Epithelial cell of proximal tubule (primary cell): ENCODE data around the gene ZNF664. TPM values are rescaled to one million over a fixed set of nuclear protein-coding genes. Genes with fewer than 3 reads are reported as not detected.

Source experiments
- DNase-seq: peaks from one replicate; pipeline ENCODE4 v3.0.0-alpha.2; 2011; ENCODE audit warnings: low read depth
- H3K4me3 ChIP-seq: 2 replicates; pipeline ENCODE4 v1.5.1; 2011; ENCODE audit warnings: low read depth, mild to moderate bottlenecking, low read length
- total RNA-seq: library from RNA; depleted of rRNA; stranded (reverse); fragments of >200 nt; gene quantifications from 2 replicates; pipeline ENCODE4 v1.2.3, GENCODE V29; 2015
- TF ChIP-seq, protein P1 (sequence below): conservative IDR thresholded peaks from 2 replicates; pipeline ENCODE4 v1.5.1; 2012; ENCODE audit warnings: low read depth, mild to moderate bottlenecking, low read length

ZNF664 gene
- total RNA-seq, 1 donor from 2014 or later = 41.7 TPM

DNA sequence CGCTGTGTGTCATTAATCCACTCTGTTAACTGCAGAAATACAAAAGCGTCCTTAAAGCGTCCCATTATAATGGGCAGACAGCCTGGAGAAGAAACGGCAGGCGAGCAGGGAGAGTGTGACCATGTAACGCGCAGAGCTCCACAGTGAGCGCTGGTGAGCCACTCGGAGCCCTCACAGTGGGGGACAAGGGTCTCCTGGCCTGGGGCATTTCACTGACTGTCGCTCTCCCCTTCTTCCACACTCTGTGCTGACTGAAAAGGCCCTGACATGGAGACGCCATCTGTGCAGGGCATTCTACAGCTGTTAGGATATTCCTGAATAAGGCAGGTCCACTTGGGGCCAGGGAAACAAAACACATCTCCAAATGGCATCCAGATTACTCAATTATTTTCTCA is 24.6 kb upstream of the ZNF664 start:
- TF ChIP-seq, protein P1, sequence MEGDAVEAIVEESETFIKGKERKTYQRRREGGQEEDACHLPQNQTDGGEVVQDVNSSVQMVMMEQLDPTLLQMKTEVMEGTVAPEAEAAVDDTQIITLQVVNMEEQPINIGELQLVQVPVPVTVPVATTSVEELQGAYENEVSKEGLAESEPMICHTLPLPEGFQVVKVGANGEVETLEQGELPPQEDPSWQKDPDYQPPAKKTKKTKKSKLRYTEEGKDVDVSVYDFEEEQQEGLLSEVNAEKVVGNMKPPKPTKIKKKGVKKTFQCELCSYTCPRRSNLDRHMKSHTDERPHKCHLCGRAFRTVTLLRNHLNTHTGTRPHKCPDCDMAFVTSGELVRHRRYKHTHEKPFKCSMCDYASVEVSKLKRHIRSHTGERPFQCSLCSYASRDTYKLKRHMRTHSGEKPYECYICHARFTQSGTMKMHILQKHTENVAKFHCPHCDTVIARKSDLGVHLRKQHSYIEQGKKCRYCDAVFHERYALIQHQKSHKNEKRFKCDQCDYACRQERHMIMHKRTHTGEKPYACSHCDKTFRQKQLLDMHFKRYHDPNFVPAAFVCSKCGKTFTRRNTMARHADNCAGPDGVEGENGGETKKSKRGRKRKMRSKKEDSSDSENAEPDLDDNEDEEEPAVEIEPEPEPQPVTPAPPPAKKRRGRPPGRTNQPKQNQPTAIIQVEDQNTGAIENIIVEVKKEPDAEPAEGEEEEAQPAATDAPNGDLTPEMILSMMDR = no peak
- no peak for DNase-seq
- H3K4me3 ChIP-seq = no peak overlapping the region

DNA sequence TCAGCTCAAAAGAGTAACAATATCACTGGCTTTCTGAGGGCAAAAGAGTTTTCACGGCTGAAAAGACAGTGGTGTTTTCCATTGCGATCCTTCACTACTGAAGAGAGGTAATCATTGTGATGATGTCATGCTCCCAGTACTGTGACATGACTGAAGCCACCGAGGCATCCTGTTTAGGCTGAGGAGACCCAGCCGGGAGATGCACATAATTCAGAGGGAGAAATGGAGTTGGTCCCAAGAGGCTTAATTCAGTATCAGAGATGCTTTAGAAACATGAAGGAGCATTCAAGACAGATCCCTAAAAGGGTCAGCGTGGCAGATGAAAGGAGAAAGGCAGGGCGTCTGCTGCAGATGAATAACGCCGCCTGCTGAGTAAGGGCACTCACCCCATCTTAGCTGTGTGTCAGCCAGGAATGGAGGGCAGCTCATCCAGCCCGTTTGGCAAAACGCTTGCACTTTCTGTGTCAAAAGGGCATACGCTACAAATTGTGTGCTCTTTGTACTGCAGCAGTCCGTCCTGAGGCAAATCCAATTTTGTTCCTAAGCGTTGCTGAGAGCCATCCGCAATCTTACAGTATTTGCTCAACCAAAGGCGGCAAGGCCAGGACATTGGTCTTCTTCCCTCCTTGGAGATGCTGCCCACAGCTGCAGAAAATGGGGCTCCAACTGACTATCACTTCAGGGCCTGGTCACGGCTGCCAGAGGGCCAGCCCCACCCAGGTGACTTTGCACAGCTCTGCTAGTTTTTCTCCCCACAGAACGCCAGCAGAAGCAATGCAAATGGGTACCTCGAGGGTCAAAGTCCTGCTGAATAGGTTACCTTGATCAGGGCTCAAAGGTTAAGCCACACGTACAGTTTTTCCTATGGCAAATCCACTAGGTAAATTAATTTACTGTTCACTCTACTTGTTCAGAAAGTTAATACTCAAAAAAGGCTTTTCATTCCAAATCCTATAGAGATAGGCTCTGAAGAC is 23.9 kb upstream of the ZNF664 start:
- no peak for DNase-seq
- no peak overlapping the region for H3K4me3 ChIP-seq
- TF ChIP-seq, protein P1 = no peak

DNA sequence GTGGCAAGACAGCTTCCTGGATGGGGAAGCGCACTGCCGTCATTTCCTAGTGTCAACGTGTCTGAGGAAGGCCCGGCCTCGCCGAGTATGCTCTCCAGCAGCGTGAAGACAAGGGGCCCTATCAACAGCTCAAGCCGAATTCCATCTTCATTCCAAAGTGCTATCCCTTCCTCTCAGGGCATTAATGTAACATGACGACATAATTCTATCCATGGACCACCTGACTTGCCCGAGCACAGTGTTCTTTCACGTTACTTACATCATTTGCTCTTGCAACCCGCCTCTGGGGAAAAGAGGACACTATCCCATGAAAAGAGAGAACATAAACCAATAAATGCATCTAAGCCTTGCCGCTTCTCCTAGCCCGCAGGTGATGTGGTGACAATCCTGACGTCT is 23.2 kb upstream of the ZNF664 start:
- TF ChIP-seq, protein P1 = no peak

DNA sequence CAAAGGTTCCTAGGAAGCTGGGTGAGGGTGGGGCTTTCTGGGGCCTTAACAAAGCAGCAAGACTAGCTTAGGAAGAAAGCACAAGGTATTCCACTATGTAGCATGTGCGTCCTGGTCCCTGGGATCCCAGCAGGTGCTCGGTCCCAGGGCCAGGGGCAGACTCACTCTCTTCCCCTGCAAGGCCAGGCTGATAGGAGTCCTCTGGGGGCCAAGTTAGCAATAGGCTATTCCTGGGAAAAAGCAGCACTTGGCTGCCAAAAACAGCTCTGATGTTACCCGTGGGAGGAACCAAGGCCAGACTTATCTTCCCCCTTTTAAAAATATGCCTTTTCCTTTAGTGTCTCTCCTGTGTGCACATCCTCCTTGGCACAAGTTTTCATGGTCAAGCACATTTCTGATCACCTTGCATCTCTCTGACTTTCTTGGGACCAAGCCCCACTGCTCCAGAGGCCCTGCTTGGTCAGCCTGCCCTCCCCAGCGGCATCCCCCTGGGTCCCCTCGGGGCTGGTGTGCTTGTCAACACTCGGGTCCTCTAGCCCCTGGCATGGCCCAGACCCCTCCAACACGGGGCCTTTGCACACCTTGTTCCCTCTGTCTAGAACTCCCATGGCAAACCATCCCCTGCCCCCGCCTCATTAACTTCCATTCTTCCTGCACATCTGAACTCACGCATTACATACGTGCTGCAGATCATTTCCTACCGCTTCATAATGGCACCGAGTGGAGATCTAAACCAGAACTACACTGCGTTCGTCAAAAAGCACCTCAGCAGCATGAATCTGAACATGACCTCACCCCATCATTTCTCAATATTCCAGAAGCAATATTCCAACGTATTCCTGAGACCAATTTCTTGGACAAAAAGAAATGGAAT is 22.3 kb upstream of the ZNF664 start:
- H3K4me3 ChIP-seq = no peak overlapping the region
- no peak for DNase-seq
- TF ChIP-seq, protein P1 = no peak

More for the DNA sequence above, 23.2 kb upstream of the ZNF664 start:
- no peak for DNase-seq
- H3K4me3 ChIP-seq = no peak overlapping the region

DNA sequence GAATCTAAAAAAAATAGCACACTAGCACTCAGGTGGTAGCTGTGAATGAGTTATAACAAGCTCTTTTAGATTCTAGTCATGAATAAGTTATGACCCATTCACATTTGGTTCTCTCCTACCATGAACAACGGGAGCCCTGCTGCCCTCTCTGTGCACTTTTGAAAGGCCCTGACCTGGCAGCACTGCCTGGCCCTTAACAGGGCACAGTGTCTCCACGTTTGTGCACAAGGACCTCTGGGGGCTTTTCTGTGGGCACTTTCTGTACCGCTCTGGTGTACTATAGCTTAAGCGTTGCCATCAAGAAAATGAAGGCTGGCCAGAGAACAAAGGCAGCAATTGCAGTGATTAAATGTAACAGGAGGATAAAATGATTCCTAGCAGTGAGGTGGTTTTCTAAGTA is 21.5 kb upstream of the ZNF664 start:
- H3K4me3 ChIP-seq = no peak overlapping the region
- no peak for DNase-seq
- TF ChIP-seq, protein P1 = no peak

DNA sequence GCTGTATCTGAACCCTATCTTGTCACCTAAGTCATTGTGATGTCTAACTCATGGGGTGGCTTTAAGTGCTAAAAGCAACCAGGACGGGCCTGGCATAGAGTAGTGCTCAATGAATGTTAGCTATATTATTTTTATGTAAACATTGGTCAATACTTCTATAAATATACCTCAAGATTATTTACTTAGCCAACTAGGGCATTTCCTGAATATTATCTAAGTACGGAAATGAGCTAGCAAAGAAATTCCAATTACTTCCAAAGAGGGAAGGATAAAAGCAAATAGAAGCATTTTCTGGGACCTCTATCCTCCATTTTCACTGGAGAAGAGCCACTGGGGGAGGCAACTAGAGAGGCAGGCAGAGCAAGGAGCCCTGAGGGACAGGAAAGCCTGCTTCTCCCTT is 21.0 kb upstream of the ZNF664 start:
- no peak for DNase-seq
- TF ChIP-seq, protein P1 = no peak
- no peak overlapping the region for H3K4me3 ChIP-seq
